Measurements from ENCODE around the gene DHRS2. TPM values are rescaled to one million over a fixed set of nuclear protein-coding genes. Genes with fewer than 3 reads are reported as not detected.
A peak's percentile ranks its signal among the peaks of the same experiment; 100 is the strongest.
"Not testable (repeated sequence)": the region's sequence is repeated elsewhere in the genome, so short reads cannot be mapped to it uniquely, and the experiment has no call there.

DHRS2 gene
- total RNA-seq, 1 donor from 2014 or later = 2.4 TPM

DNA sequence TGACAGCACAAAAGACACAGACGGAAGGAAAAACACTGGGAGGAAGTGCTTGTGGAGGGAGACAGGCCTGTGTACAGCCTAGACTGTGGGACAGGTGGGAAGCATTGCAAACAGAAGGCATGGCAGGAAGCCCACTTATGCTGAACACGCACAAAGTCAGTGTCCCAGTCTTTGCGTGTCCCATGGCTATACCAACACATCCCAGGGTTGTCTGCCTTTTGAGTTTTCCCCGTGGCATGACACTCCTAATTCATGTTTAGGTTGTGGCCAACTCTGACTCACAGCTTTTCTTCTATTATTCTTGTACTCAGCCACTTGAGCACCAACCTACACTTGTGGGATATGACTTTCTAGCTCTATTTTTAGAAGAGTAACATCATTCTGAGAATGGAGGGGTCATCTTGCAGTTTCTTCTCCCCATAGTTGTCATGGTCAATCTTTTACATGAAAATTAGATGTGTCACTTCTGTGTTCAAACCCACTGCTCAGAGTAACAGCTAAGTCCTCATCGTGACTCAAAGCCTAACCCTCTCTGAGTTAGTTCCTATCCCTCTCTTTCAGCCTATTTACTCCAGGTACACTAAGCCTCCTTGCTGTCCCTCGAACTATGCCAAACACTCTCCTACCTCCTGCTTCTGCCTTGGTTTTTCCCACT, 30.1 kb upstream of the DHRS2 start:
- Mint-ChIP-seq H3K4me1 (peaks cover 29% of the 10 kb centered on the region), H3K27me3 (no peaks in the 10 kb centered on the region), H3K36me3 (ENCODE audit: low read depth) (peaks cover 7% of the 10 kb centered on the region), H3K27ac (peak overlapping the region; percentile 82), H3K9me3 (peaks cover 10% of the 10 kb centered on the region), H3K4me3 (peak overlapping the region; percentile 2)
- DNase-seq = peak; percentile 58
- intact Hi-C loops (cut with micrococcal nuclease) = loop anchor here (1.0 kb wide), 1 partner anchor 271 kb away; no protein-coding TSS in a partner anchor

DNA sequence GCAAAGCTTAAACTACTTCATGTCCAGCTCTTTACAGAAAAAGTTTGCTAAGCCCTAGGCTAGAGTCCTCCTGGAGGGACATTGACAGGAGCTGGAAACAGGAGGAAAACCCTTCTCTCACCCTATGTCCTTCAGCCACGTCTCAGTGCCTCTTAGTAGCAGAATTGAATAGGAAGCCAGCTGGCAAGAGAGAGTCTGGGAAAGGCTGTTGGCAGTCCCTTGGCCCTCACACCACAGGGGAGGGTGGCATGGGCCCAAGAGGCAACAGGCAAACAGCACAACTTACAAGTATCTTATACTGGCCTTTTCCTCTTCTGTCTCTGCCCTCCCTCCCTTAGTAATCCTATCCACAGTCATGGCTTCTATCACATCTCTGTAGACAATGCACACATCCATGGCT, 27.7 kb upstream of the DHRS2 start:
- Mint-ChIP-seq H3K4me1 (peaks cover 32% of the 10 kb centered on the region), H3K4me3 (no peak overlapping the region), H3K36me3 (ENCODE audit: low read depth) (peaks cover 7% of the 10 kb centered on the region), H3K27ac (no peak overlapping the region), H3K9me3 (peaks cover 10% of the 10 kb centered on the region), H3K27me3 (no peaks in the 10 kb centered on the region)
- intact Hi-C loops (cut with micrococcal nuclease) = no loop called here
- DNase-seq = no peak

DNA sequence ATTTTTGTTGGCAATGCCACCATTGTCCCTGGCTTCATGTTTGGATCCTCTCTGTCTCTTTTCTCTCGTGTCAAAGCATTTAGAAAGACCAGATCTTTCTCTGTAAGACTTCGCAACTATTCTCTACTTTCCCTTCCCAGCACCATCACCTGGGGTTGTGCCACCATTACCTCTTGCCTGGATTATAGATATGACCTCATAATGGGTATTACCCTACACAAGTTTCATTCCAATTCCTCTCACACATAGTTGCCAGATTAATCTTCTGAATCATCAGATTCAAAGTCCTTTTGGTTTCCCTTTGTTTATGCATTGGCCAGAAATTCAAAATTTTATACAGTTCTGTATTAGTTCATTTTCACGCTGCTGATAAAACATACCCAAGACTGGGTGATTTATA, 27.2 kb upstream of the DHRS2 start:
- Mint-ChIP-seq H3K36me3 (ENCODE audit: low read depth) (peaks cover 7% of the 10 kb centered on the region), H3K9me3 (peaks cover 10% of the 10 kb centered on the region), H3K27me3 (no peaks in the 10 kb centered on the region), H3K4me3 (no peak overlapping the region), H3K27ac (peak overlapping the region; percentile 35), H3K4me1 (peaks cover 32% of the 10 kb centered on the region)
- no peak for DNase-seq
- intact Hi-C loops (cut with micrococcal nuclease) = no loop called here

DNA sequence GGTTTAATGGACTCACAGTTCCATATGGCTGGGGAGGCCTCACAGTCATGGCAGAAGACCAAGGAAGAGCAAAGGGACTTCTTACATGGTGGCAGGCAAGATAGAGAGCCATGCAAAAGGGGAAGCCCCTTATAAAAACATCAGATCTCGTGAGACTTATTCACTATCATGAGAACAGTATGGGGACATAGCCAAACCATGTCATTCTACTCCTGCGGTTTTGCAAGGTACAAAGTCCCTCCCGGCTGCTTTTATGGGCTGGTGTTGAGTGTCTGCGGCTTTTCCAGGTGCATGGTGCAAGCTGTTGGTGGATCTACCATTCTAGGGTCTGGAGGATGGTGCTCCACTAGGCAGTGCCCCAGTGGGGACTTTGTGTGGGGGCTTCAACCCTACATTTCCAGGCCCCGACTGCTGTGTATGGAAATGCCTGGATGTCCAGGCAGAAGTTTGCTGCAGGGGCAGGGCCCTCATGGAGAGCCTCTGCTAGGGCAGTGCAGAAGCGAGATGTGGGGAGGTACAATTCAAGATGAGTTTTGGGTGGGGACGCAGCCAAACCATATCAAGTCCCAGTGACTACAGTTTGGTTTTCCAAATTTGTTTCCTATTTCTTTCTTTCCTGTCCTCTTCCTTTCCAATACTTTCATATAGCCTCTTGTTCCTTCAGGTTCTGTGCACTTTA, 26.6 kb upstream of the DHRS2 start:
- H3K4me3 Mint-ChIP-seq; DNase-seq; H3K27me3 Mint-ChIP-seq; H3K9me3 Mint-ChIP-seq; intact Hi-C loops (cut with micrococcal nuclease); H3K36me3 Mint-ChIP-seq (ENCODE audit: low read depth): not testable (repeated sequence)
- peaks cover 32% of the 10 kb centered on the region for H3K4me1 Mint-ChIP-seq
- H3K27ac Mint-ChIP-seq = peak overlapping the region; percentile 81

DNA sequence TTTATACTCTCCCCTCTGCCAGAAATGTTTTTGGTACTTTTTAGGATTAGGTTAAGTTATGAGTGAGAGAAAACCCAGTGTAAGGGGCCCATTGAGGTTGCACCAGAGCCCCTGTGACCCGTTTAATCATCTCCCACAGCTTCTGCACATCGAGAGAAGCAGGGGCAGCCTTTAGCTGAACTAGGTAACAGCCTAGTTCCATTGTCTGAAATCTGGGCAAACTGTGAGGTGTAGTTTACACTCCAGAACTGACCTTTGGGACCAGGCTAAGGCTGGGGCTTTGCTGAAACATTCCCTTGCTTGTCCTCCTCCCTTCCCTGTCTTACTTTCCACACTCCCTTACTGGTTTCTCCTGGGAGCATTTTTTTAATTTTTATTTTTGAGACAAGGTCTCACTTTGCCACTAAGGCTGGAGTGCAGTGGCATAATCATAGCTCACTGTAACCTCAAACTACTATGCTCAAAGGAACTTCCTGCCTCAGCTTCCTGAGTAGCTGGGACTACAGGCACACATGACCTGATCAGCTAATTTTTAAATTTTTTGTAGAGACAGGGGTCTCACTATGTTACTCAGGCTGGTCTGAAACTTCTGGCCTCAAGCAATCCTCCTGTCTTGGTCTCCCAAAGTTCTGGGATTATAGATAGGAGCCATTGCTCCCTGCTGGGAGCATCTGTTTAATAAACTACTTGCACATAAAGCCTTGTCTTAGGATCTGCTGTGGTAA, 25.9 kb upstream of the DHRS2 start:
- Mint-ChIP-seq H3K27ac (peak overlapping the region; percentile 81), H3K27me3 (no peaks in the 10 kb centered on the region), H3K9me3 (peaks cover 10% of the 10 kb centered on the region), H3K4me3 (peak overlapping the region; percentile 42), H3K4me1 (peaks cover 32% of the 10 kb centered on the region), H3K36me3 (ENCODE audit: low read depth) (peaks cover 7% of the 10 kb centered on the region)
- intact Hi-C loops (cut with micrococcal nuclease) = no loop called here
- peak; percentile 72 for DNase-seq

DNA sequence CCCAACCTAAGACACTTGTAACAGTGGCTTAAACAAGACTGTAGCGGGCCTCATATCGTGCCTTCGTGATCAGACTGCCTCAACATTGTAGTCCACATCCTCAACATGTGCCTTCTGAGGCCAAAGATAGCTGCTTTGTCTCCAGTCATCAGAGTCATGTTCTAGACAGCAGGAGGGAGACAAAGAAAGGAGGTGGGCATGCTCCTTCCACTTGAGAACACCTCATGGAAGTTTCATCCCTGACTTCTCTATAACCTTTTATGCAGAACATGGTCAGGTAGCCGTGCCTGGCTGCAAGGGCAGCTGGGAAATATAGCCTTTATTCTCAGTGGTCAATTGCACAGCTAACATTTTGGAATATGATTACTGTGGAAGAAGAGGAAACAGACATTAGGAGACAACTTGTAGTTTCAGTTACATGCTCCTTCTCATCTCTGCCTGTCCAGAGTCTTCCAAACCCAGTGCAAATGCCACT, 25.3 kb upstream of the DHRS2 start:
- Mint-ChIP-seq H3K4me1 (peaks cover 27% of the 10 kb centered on the region), H3K36me3 (ENCODE audit: low read depth) (peaks cover 7% of the 10 kb centered on the region), H3K27ac (peak overlapping the region; percentile 81), H3K4me3 (no peak overlapping the region), H3K27me3 (no peaks in the 10 kb centered on the region), H3K9me3 (peaks cover 10% of the 10 kb centered on the region)
- no peak for DNase-seq
- intact Hi-C loops (cut with micrococcal nuclease) = no loop called here

DNA sequence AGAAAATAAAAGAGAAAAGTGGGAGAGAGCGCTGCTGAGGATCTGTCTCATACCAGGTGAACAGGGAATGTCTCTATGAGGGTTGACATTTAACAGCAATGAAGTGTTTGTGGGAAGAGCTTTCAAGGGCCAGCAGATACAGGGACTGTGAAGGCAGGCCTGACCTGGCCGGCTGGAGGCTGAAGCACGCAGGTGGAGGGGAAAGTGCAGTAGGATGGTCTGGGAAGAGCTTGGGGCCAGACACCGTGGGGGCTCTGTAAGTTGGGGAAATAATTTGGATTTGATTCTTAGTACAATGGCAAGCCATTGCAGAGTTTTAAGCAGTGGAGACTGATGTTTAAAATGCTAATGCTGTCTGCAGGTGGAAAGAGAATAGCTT, 23.8 kb upstream of the DHRS2 start:
- H3K4me3 Mint-ChIP-seq = no peak overlapping the region
- H3K4me1 Mint-ChIP-seq = peaks cover 20% of the 10 kb centered on the region
- intact Hi-C loops (cut with micrococcal nuclease) = no loop called here
- no peaks in the 10 kb centered on the region for H3K27me3 Mint-ChIP-seq
- peaks cover 10% of the 10 kb centered on the region for H3K9me3 Mint-ChIP-seq
- H3K36me3 Mint-ChIP-seq (ENCODE audit: low read depth) = peaks cover 7% of the 10 kb centered on the region
- peak overlapping the region; percentile 2 for H3K27ac Mint-ChIP-seq
- DNase-seq = no peak

DNA sequence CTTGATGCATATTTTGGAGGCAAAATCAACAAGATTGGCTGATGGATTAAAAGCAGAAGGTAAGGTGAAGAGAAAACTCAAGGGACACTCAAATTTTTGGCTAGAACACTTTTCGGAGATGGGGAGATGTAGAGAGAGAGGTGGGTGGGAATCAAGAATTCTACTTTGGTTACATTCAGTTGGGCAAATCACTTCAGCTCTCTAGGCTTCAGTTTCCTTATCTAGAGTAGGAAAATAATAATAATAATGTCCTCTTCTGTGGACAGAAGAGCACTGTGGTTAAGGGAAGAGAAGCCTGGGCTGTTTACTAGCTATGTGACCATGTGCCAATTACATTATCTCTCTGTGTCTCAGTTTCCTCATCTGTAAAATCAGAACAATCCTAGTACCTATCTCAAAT, 23.4 kb upstream of the DHRS2 start:
- Mint-ChIP-seq H3K9me3 (peaks cover 10% of the 10 kb centered on the region), H3K4me1 (peaks cover 19% of the 10 kb centered on the region), H3K4me3 (no peak overlapping the region), H3K27ac (no peak overlapping the region), H3K36me3 (ENCODE audit: low read depth) (peaks cover 7% of the 10 kb centered on the region), H3K27me3 (no peaks in the 10 kb centered on the region)
- DNase-seq = no peak
- intact Hi-C loops (cut with micrococcal nuclease) = no loop called here

DNA sequence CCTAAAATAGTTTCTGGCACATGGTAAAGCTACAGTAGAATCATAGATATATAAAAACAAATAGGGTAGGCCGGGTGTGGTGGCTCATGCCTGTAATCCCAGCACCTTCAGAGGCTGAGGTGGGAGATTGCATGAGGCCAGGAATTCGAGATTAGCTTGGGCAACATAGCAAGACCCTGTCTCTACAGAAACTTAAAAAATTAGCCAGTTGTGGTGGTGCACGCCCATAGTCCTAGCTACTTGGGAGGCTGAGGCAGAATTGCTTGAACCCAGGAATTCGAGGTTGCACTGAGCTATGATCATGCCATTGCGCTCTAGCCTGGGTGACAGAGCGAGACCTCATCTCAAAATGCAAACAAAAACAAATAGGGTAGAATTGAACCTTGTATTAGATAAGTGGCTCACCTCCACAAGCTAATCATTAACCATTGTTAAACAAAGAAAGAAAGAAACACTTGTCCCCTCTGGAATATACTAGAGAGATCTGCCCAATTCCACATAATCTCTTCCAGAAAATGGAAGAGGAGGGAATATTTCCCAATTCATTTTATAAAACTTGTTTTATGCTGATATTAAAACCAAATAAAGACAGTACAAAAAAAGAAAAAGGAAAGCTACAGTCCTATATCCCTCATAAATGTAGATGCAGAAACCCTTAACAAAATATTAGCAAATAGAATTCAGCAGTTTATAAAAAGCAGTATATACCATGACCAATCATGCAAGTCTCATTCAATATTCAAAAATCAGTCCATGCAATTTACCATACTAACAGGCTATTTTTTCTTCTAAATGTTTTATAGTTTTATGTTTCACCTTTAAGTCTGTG, 22.7 kb upstream of the DHRS2 start:
- no peak overlapping the region for H3K4me3 Mint-ChIP-seq
- intact Hi-C loops (cut with micrococcal nuclease) = no loop called here
- H3K27ac Mint-ChIP-seq = no peak overlapping the region

DNA sequence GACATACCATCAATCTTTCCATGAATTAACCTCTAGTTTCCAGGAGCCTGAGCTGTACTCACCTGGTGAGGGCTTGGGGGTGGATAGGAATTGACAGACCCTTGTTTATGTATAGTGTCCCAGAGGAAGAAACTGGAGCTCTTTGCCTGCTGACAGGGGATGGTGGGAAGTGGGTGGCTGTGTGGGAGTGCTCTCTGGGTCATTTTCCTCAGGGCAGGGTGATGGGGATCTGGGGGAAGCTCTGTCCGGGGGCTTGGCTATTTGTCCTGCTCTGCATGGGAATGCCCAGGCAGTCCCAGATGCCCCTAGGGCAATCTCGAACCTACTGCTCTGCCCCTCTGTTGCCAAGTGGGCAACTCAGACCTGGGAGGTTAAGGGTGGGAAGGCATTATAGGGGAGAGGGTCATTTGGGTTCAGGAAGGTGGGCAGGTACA, 21.8 kb upstream of the DHRS2 start:
- intact Hi-C loops (cut with micrococcal nuclease) = no loop called here
- no peak for DNase-seq
- H3K9me3 Mint-ChIP-seq = no peaks in the 10 kb centered on the region
- peaks cover 16% of the 10 kb centered on the region for H3K4me1 Mint-ChIP-seq
- no peak overlapping the region for H3K4me3 Mint-ChIP-seq
- no peaks in the 10 kb centered on the region for H3K27me3 Mint-ChIP-seq
- H3K27ac Mint-ChIP-seq = no peak overlapping the region
- H3K36me3 Mint-ChIP-seq (ENCODE audit: low read depth) = peaks cover 1% of the 10 kb centered on the region

More for the DNA sequence above, 22.7 kb upstream of the DHRS2 start:
- Mint-ChIP-seq H3K27me3 (no peaks in the 10 kb centered on the region), H3K4me1 (peaks cover 19% of the 10 kb centered on the region), H3K9me3 (peaks cover 9% of the 10 kb centered on the region), H3K36me3 (ENCODE audit: low read depth) (peaks cover 7% of the 10 kb centered on the region)
- no peak for DNase-seq

DNA sequence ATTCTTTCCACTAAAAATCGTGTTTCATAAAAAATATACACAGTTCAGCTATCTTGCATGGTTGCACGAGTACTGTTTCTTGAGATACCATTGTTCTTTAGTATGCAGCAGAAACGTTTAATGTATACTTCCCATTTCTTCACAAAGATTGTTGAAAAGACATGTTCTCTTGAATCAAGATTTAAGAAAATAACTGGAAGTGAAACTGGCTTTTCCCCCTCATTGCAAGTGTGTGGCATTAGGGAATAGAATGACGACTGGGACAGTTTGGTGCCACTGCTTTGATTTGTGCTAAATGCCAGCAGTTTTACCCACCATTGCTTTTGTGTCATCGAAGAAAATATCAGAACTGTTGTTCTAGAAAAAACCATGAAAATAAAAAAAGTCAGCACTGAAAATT, 20.3 kb upstream of the DHRS2 start:
- H3K4me3 Mint-ChIP-seq = no peak overlapping the region
- no peak overlapping the region for H3K27ac Mint-ChIP-seq
- peaks cover 2% of the 10 kb centered on the region for H3K27me3 Mint-ChIP-seq
- peaks cover 6% of the 10 kb centered on the region for H3K4me1 Mint-ChIP-seq
- H3K9me3 Mint-ChIP-seq = no peaks in the 10 kb centered on the region
- no peaks in the 10 kb centered on the region for H3K36me3 Mint-ChIP-seq (ENCODE audit: low read depth)
- intact Hi-C loops (cut with micrococcal nuclease) = no loop called here
- no peak for DNase-seq

DNA sequence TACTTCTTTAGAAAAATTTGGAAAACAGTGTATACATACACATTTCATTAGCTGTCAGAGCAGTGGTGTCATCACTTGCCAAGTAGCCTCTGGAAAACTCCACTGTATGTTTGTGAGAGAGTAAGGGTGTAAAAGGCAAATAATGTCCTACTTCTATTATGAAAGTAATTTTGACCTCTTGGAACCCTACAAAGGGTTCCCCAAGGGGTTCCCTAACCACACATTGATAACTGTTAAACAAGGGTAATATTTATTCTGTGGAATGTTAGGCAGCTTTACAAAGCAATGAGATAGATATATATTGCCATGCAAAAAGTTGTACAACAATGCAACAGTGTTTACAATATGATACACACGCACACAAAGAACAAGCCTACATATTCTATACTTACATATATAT, 18.6 kb upstream of the DHRS2 start:
- DNase-seq = no peak
- Mint-ChIP-seq H3K36me3 (ENCODE audit: low read depth) (no peaks in the 10 kb centered on the region), H3K4me1 (peaks cover 2% of the 10 kb centered on the region), H3K9me3 (no peaks in the 10 kb centered on the region), H3K27ac (no peak overlapping the region), H3K27me3 (peaks cover 4% of the 10 kb centered on the region), H3K4me3 (no peak overlapping the region)
- intact Hi-C loops (cut with micrococcal nuclease) = no loop called here

DNA sequence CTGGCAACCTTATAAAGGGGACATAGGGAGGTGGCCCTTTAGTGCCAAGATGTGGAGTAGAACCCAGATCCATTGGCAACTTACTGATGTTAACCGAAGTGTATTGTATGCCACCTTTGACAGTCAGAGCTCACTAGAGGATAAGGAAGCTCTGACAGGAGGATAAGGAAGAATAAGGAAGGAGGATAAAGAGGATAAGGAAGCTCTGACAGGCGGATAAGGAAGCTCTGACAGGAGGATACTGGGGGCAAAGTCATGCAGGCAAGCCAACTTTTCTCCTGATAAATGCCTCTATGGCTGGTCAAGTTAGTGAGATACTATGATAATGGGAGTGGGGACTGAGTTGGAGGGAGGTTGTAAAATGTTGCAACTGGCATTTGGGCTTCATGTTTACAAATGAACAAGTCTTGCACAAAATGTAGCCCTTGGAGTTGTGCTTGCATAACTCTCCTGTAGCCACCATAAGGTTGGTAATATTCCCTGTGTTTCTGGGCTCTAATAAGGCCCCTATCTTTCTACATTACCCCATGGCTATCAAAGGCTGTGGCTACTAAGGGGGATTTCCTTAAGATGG, 17.7 kb upstream of the DHRS2 start:
- Mint-ChIP-seq H3K27ac (no peak overlapping the region), H3K4me1 (peaks cover 2% of the 10 kb centered on the region), H3K27me3 (peaks cover 4% of the 10 kb centered on the region), H3K4me3 (no peak overlapping the region), H3K36me3 (ENCODE audit: low read depth) (no peaks in the 10 kb centered on the region), H3K9me3 (no peaks in the 10 kb centered on the region)
- intact Hi-C loops (cut with micrococcal nuclease) = no loop called here
- DNase-seq = no peak
